Fibroblast of the aortic adventitia (primary cell): ENCODE results near the gene LMX1A. TPM values are rescaled to one million over a fixed set of nuclear protein-coding genes. Genes with fewer than 3 reads are reported as not detected.

ENCODE experiments used
- DNase-seq: peaks from one replicate; pipeline ENCODE4 v3.0.0-alpha.2; 2010; ENCODE audit warnings: low read depth
- H3K4me3 ChIP-seq: 2 replicates; pipeline ENCODE4 v1.5.1; 2011; ENCODE audit warnings: low read depth, mild to moderate bottlenecking, control low read depth, low read length, moderate library complexity
- CTCF ChIP-seq: IDR thresholded peaks from 2 replicates; pipeline ENCODE4 v1.5.1; 2011; ENCODE audit warnings: mild to moderate bottlenecking, low read length, control low read depth, inconsistent platforms; ENCODE audit not compliant: insufficient read depth
- total RNA-seq: library from RNA; depleted of rRNA; stranded (reverse); fragments of >200 nt; gene quantifications from 2 replicates; pipeline ENCODE4 v1.2.3, GENCODE V29; 2012; ENCODE audit warnings: low replicate concordance

Gene LMX1A
- not detected in 2 replicates for total RNA-seq

DNA sequence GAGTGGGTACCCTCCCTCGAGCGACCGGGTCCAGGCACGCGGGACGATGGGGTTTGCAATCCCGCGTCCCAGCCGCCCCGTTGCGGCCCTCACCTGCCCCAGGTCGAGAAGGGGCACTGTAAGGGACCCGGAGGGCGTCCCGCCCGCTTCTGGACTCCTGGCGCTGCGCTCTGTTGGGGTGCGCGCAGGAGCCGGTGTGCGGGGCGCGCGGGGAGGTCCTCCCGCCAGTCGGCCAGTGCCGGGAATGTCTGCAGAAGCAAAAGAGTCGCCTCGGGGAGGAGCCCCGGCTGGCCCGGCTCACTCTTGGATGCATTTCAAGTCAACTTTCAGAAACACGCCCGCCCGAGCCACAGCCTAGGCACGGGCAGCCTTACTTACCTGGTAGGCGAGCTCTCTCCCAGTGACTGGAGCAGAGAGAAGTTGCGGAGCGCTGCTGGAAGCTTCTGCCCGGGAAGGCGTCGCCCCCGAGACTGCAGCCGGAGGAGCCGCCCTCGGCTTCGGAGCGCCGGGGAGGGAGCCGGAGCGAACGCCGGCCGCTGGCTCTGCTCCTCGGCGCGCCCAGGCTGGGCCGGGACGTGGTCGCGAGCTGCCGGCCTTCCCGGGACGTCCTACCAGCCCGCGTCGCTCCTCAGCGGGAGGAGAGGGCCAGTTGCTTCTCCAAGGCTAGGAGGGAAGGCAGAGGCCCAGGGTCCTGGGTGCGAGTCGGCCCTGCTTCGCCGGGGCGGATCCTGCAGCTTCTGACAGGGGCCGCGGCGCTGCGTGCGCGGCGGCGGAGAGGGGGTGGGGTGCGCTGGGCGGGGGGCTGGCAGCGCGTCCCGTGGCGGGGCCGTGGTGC, at the start of gene LMX1A:
LMX1A (minus strand) TSS at position 739 of the 835 bp plus-strand sequence. CDS start 1,156 bp downstream, outside the sequence.
- peak within 1 kb of the TSS; percentile 54 for H3K4me3 ChIP-seq
- no peak for TF ChIP-seq CTCF
- peak; percentile 24 for DNase-seq

GRCh38 chr1:165403835-165404482, 47.4 kb upstream of the LMX1A start:
- DNase-seq, result no peak
- no peak overlapping the region for H3K4me3 ChIP-seq
- TF ChIP-seq CTCF, result peak; percentile 47

GRCh38 chr1:165402517-165403111, 46.1 kb upstream of the LMX1A start:
- DNase-seq, result no peak
- no peak for TF ChIP-seq CTCF
- H3K4me3 ChIP-seq, result no peak overlapping the region

- no peak for TF ChIP-seq CTCF
- peak; percentile 84 for DNase-seq
- H3K4me3 ChIP-seq, result no peak overlapping the region
Measured at GRCh38 chr1:165397944-165398343, 41.4 kb upstream of the LMX1A start.

DNA sequence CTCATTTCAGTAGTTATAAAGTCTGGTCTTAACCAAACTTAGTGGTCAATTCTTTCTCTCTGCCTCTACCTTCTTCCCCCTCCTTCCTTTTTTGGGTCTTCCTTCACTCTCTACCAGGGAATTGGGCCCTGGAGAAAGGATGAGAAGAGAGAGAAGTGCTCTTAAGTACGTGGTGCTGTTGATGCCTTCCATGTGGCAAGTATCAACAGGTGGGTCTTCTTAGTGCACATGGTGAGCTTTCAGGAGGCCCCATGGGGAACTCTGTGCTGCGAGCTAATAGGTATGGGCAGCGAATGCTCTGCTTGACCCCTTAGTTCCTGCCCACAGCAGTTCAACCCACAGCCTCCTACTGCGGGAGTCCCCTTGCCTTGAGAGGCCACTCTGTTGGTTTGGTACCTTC, 39.4 kb upstream of the LMX1A start:
- H3K4me3 ChIP-seq, result no peak overlapping the region
- TF ChIP-seq CTCF, result no peak
- no peak for DNase-seq

- H3K4me3 ChIP-seq, result no peak overlapping the region
- DNase-seq, result no peak
- no peak for TF ChIP-seq CTCF
Measured at GRCh38 chr1:165395478-165395877, 39.0 kb upstream of the LMX1A start.
